GM18517 (cell line): Measurements from ENCODE around the gene CELA3B.
"Not testable (repeated sequence)": the region's sequence is repeated elsewhere in the genome, so short reads cannot be mapped to it uniquely, and the experiment has no call there.

Experiments used
- ATAC-seq: cut with Tn5 transposase; IDR thresholded peaks from one replicate; pipeline ENCODE4 v1.9.1; 2021; ENCODE audit warnings: mild to moderate bottlenecking, moderate library complexity; ENCODE audit not compliant: unreplicated experiment

Gene CELA3B

GRCh38 chr1:21942959-21943640 lies 33.7 kb upstream of the CELA3B start:
- not testable (repeated sequence) for ATAC-seq

GRCh38 chr1:21944733-21945073 lies 32.1 kb upstream of the CELA3B start:
- ATAC-seq = no peak

GRCh38 chr1:21946836-21947587 lies 29.8 kb upstream of the CELA3B start:
- no peak for ATAC-seq

- ATAC-seq = no peak
These were observed 26.1 kb upstream of the CELA3B start for GRCh38 chr1:21950734-21951133.

GRCh38 chr1:21951226-21951870 lies 25.5 kb upstream of the CELA3B start:
- no peak for ATAC-seq

GRCh38 chr1:21952786-21953520 lies 23.9 kb upstream of the CELA3B start:
- ATAC-seq = no peak

- ATAC-seq = no peak
These were observed 21.8 kb upstream of the CELA3B start for GRCh38 chr1:21955058-21955457.

- ATAC-seq = no peak
These were observed 21.1 kb upstream of the CELA3B start for GRCh38 chr1:21955501-21956281.

- ATAC-seq = no peak
These were observed 19.9 kb upstream of the CELA3B start for GRCh38 chr1:21956720-21957552.

GRCh38 chr1:21961337-21961736 lies 15.5 kb upstream of the CELA3B start:
- ATAC-seq = no peak

- no peak for ATAC-seq
These were observed 15.0 kb upstream of the CELA3B start for GRCh38 chr1:21961799-21962198.

GRCh38 chr1:21963477-21964217 lies 13.2 kb upstream of the CELA3B start:
- no peak for ATAC-seq

GRCh38 chr1:21966247-21967000 lies 10.4 kb upstream of the CELA3B start:
- ATAC-seq = no peak

GRCh38 chr1:21967216-21967615 lies 9.6 kb upstream of the CELA3B start:
- ATAC-seq = not testable (repeated sequence)

GRCh38 chr1:21969066-21969465 lies 7.8 kb upstream of the CELA3B start:
- ATAC-seq = not testable (repeated sequence)

GRCh38 chr1:21970523-21970922 lies 6.3 kb upstream of the CELA3B start:
- not testable (repeated sequence) for ATAC-seq

- ATAC-seq = not testable (repeated sequence)
These were observed 3.8 kb upstream of the CELA3B start for GRCh38 chr1:21972973-21973441.

GRCh38 chr1:21973948-21974347 lies 2.9 kb upstream of the CELA3B start:
- not testable (repeated sequence) for ATAC-seq
